ENCODE measurements around the gene HSF2BP. TPM values are rescaled to one million over a fixed set of nuclear protein-coding genes. Genes with fewer than 3 reads are reported as not detected.

The HSF2BP gene
- polyA plus RNA-seq, 2 donors, result 0.26 to 0.28 TPM

GRCh38 chr21:43697758-43698643 is 38.7 kb upstream of the HSF2BP start:
- Histone ChIP-seq H3K36me3 (ENCODE audit: control insufficient read depth in 2 of 2, insufficient read depth in 2 of 2, low read length in 1 of 2) (peaks cover 9 to 11% of the 10 kb centered on the region in 2 donors), H3K4me1 (ENCODE audit: control insufficient read depth in 2 of 2, insufficient read depth in 2 of 2, low read length in 1 of 2) (peaks cover 2 to 7% of the 10 kb centered on the region in 2 donors), H3K4me3 (ENCODE audit: low read depth in 1 of 2, low read length in 2 of 2) (no peak overlapping the region), H3K9me3 (ENCODE audit: control insufficient read depth in 2 of 2, insufficient read depth in 1 of 2, low read depth in 1 of 2, low read length in 1 of 2) (no peaks in the 10 kb centered on the region), H3K27ac (ENCODE audit: low read depth in 2 of 2, low read length in 1 of 2) (no peak overlapping the region), H3K27me3 (ENCODE audit: control insufficient read depth in 1 of 2, insufficient read depth in 2 of 2, low read length in 2 of 2) (no peaks in the 10 kb centered on the region)
- WGBS, 2 donors, result 84 to 87% methylated on average over 11 of the region's 11 CpGs

GRCh38 chr21:43696214-43696613 is 36.9 kb upstream of the HSF2BP start:
- Histone ChIP-seq H3K4me3 (ENCODE audit: low read depth in 1 of 2, low read length in 2 of 2) (no peak overlapping the region), H3K36me3 (ENCODE audit: control insufficient read depth in 2 of 2, insufficient read depth in 2 of 2, low read length in 1 of 2) (peaks cover 13 to 15% of the 10 kb centered on the region in 2 donors), H3K4me1 (ENCODE audit: control insufficient read depth in 2 of 2, insufficient read depth in 2 of 2, low read length in 1 of 2) (peaks cover 2 to 3% of the 10 kb centered on the region in 2 donors), H3K9me3 (ENCODE audit: control insufficient read depth in 2 of 2, insufficient read depth in 1 of 2, low read depth in 1 of 2, low read length in 1 of 2) (no peaks in the 10 kb centered on the region), H3K27me3 (ENCODE audit: control insufficient read depth in 1 of 2, insufficient read depth in 2 of 2, low read length in 2 of 2) (no peaks in the 10 kb centered on the region), H3K27ac (ENCODE audit: low read depth in 2 of 2, low read length in 1 of 2) (no peak overlapping the region)
- WGBS, 2 donors, result 89 to 91% methylated on average over 17 of the region's 17 CpGs

GRCh38 chr21:43694437-43695079 is 35.3 kb upstream of the HSF2BP start:
- H3K4me1 ChIP-seq (ENCODE audit: control insufficient read depth in 2 of 2, insufficient read depth in 2 of 2, low read length in 1 of 2), result no peaks in the 10 kb centered on the region
- H3K9me3 ChIP-seq (ENCODE audit: control insufficient read depth in 2 of 2, insufficient read depth in 1 of 2, low read depth in 1 of 2, low read length in 1 of 2), result no peaks in the 10 kb centered on the region
- H3K27ac ChIP-seq (ENCODE audit: low read depth in 2 of 2, low read length in 1 of 2), result no peak overlapping the region
- no peak overlapping the region for H3K4me3 ChIP-seq (ENCODE audit: low read depth in 1 of 2, low read length in 2 of 2)
- H3K27me3 ChIP-seq (ENCODE audit: control insufficient read depth in 1 of 2, insufficient read depth in 2 of 2, low read length in 2 of 2), result no peaks in the 10 kb centered on the region
- 92% methylated on average over 27 of the region's 27 CpGs for WGBS, 2 donors
- peaks cover 19 to 30% of the 10 kb centered on the region in 2 donors for H3K36me3 ChIP-seq (ENCODE audit: control insufficient read depth in 2 of 2, insufficient read depth in 2 of 2, low read length in 1 of 2)

GRCh38 chr21:43693981-43694380 is 34.7 kb upstream of the HSF2BP start:
- Histone ChIP-seq H3K36me3 (ENCODE audit: control insufficient read depth in 2 of 2, insufficient read depth in 2 of 2, low read length in 1 of 2) (peaks cover 19 to 36% of the 10 kb centered on the region in 2 donors), H3K4me3 (ENCODE audit: low read depth in 1 of 2, low read length in 2 of 2) (no peak overlapping the region), H3K27me3 (ENCODE audit: control insufficient read depth in 1 of 2, insufficient read depth in 2 of 2, low read length in 2 of 2) (no peaks in the 10 kb centered on the region), H3K9me3 (ENCODE audit: control insufficient read depth in 2 of 2, insufficient read depth in 1 of 2, low read depth in 1 of 2, low read length in 1 of 2) (no peaks in the 10 kb centered on the region), H3K4me1 (ENCODE audit: control insufficient read depth in 2 of 2, insufficient read depth in 2 of 2, low read length in 1 of 2) (no peaks in the 10 kb centered on the region), H3K27ac (ENCODE audit: low read depth in 2 of 2, low read length in 1 of 2) (no peak overlapping the region)
- 94 to 95% methylated on average over 23 of the region's 23 CpGs for WGBS, 2 donors

- Histone ChIP-seq H3K4me3 (ENCODE audit: low read depth in 1 of 2, low read length in 2 of 2) (no peak overlapping the region), H3K9me3 (ENCODE audit: control insufficient read depth in 2 of 2, insufficient read depth in 1 of 2, low read depth in 1 of 2, low read length in 1 of 2) (no peaks in the 10 kb centered on the region), H3K27ac (ENCODE audit: low read depth in 2 of 2, low read length in 1 of 2) (no peak overlapping the region), H3K4me1 (ENCODE audit: control insufficient read depth in 2 of 2, insufficient read depth in 2 of 2, low read length in 1 of 2) (no peaks in the 10 kb centered on the region), H3K27me3 (ENCODE audit: control insufficient read depth in 1 of 2, insufficient read depth in 2 of 2, low read length in 2 of 2) (no peaks in the 10 kb centered on the region), H3K36me3 (ENCODE audit: control insufficient read depth in 2 of 2, insufficient read depth in 2 of 2, low read length in 1 of 2) (peaks cover 19 to 44% of the 10 kb centered on the region in 2 donors)
- WGBS, 2 donors, result 92 to 95% methylated on average over 8 of the region's 8 CpGs
Observed at GRCh38 chr21:43692949-43693348, 33.7 kb upstream of the HSF2BP start.

GRCh38 chr21:43691801-43692200 is 32.5 kb upstream of the HSF2BP start:
- no peaks in the 10 kb centered on the region for H3K9me3 ChIP-seq (ENCODE audit: control insufficient read depth in 2 of 2, insufficient read depth in 1 of 2, low read depth in 1 of 2, low read length in 1 of 2)
- 90 to 97% methylated on average over 10 of the region's 10 CpGs for WGBS, 2 donors
- no peaks in the 10 kb centered on the region for H3K27me3 ChIP-seq (ENCODE audit: control insufficient read depth in 1 of 2, insufficient read depth in 2 of 2, low read length in 2 of 2)
- no peak overlapping the region for H3K4me3 ChIP-seq (ENCODE audit: low read depth in 1 of 2, low read length in 2 of 2)
- H3K36me3 ChIP-seq (ENCODE audit: control insufficient read depth in 2 of 2, insufficient read depth in 2 of 2, low read length in 1 of 2), result peaks cover 22 to 55% of the 10 kb centered on the region in 2 donors
- H3K27ac ChIP-seq (ENCODE audit: low read depth in 2 of 2, low read length in 1 of 2), result no peak overlapping the region
- no peaks in the 10 kb centered on the region for H3K4me1 ChIP-seq (ENCODE audit: control insufficient read depth in 2 of 2, insufficient read depth in 2 of 2, low read length in 1 of 2)

- Histone ChIP-seq H3K4me3 (ENCODE audit: low read depth in 1 of 2, low read length in 2 of 2) (no peak overlapping the region), H3K27me3 (ENCODE audit: control insufficient read depth in 1 of 2, insufficient read depth in 2 of 2, low read length in 2 of 2) (no peaks in the 10 kb centered on the region), H3K4me1 (ENCODE audit: control insufficient read depth in 2 of 2, insufficient read depth in 2 of 2, low read length in 1 of 2) (no peaks in the 10 kb centered on the region), H3K27ac (ENCODE audit: low read depth in 2 of 2, low read length in 1 of 2) (no peak overlapping the region), H3K36me3 (ENCODE audit: control insufficient read depth in 2 of 2, insufficient read depth in 2 of 2, low read length in 1 of 2) (peaks cover 25 to 59% of the 10 kb centered on the region in 2 donors), H3K9me3 (ENCODE audit: control insufficient read depth in 2 of 2, insufficient read depth in 1 of 2, low read depth in 1 of 2, low read length in 1 of 2) (no peaks in the 10 kb centered on the region)
- WGBS, 2 donors, result 94 to 95% methylated on average over 25 of the region's 25 CpGs
Observed at GRCh38 chr21:43691086-43691795, 32.0 kb upstream of the HSF2BP start.

- peaks cover 27 to 64% of the 10 kb centered on the region in 2 donors for H3K36me3 ChIP-seq (ENCODE audit: control insufficient read depth in 2 of 2, insufficient read depth in 2 of 2, low read length in 1 of 2)
- WGBS, 2 donors, result 93 to 97% methylated on average over 7 of the region's 7 CpGs
- no peak overlapping the region for H3K4me3 ChIP-seq (ENCODE audit: low read depth in 1 of 2, low read length in 2 of 2)
Observed at GRCh38 chr21:43690346-43690745, 31.1 kb upstream of the HSF2BP start.

GRCh38 chr21:43689556-43690337 is 30.5 kb upstream of the HSF2BP start:
- WGBS, 2 donors, result 93 to 94% methylated on average over 32 of the region's 32 CpGs
- H3K36me3 ChIP-seq (ENCODE audit: control insufficient read depth in 2 of 2, insufficient read depth in 2 of 2, low read length in 1 of 2), result peaks cover 28 to 66% of the 10 kb centered on the region in 2 donors

More at GRCh38 chr21:43690346-43690745, 31.1 kb upstream of the HSF2BP start:
- Histone ChIP-seq H3K4me1 (ENCODE audit: control insufficient read depth in 2 of 2, insufficient read depth in 2 of 2, low read length in 1 of 2) (no peaks in the 10 kb centered on the region), H3K27ac (ENCODE audit: low read depth in 2 of 2, low read length in 1 of 2) (no peak overlapping the region), H3K9me3 (ENCODE audit: control insufficient read depth in 2 of 2, insufficient read depth in 1 of 2, low read depth in 1 of 2, low read length in 1 of 2) (no peaks in the 10 kb centered on the region), H3K27me3 (ENCODE audit: control insufficient read depth in 1 of 2, insufficient read depth in 2 of 2, low read length in 2 of 2) (no peaks in the 10 kb centered on the region)

More at GRCh38 chr21:43689556-43690337, 30.5 kb upstream of the HSF2BP start:
- peaks cover 0 to 3% of the 10 kb centered on the region in 2 donors for H3K9me3 ChIP-seq (ENCODE audit: control insufficient read depth in 2 of 2, insufficient read depth in 1 of 2, low read depth in 1 of 2, low read length in 1 of 2)
- H3K4me3 ChIP-seq (ENCODE audit: low read depth in 1 of 2, low read length in 2 of 2), result no peak overlapping the region
- no peaks in the 10 kb centered on the region for H3K4me1 ChIP-seq (ENCODE audit: control insufficient read depth in 2 of 2, insufficient read depth in 2 of 2, low read length in 1 of 2)
- H3K27me3 ChIP-seq (ENCODE audit: control insufficient read depth in 1 of 2, insufficient read depth in 2 of 2, low read length in 2 of 2), result no peaks in the 10 kb centered on the region
- H3K27ac ChIP-seq (ENCODE audit: low read depth in 2 of 2, low read length in 1 of 2), result no peak overlapping the region
